ENCODE data around the gene PLOD3.

PLOD3 gene

DNA sequence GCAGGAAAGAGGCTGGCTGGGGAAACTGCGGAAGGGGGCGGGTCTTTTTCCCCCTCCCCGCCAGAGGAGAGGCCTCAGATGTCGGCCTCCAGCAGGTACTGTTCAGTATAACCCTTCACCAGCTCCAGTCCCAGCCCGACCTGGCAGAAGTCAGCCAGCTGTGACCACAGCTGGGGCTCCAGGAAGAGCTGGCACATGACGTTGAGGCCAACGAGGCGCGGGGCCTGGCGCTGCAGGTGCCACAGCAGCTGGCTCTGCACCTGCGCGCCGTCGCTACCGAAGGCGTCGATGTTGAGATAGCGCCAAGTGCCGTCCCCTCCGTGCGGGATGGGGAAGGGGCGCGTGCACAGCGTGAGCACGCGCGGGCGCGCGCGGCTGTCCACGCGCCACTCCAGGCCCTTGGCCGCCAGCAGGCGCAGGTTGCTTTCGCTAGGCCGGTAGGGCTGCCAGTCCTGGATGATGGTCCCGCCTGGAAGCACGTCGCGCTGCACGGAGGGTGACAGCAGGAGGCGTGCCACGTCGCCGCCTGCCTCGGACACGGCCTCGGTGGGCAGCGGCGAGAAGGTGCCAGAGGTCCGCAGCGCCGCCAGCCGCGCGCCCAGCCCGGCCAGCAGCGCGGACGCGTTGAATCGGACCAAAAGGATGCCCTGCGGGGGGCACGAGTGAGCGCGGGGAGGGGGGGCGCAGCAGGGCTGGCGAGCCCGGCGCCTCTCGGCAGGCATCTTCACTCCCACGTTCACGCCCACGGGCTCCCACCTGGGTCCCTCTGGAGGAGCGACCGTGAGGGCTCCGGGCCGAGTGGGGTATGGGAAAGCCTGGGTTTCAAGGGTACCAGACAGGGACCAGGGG lies 45.2 kb downstream of the PLOD3 start:
- no peak for TF ChIP-seq ZFP3 (CRISPR knock-in tag; IDR thresholded peaks at IDR 0.05)
- no peak for TF ChIP-seq TOX (CRISPR knock-in tag; IDR thresholded peaks at IDR 0.05; ENCODE audit: borderline replicate concordance)
- no peak for TF ChIP-seq SNAI2 (CRISPR knock-in tag; IDR thresholded peaks at IDR 0.05)
- TF ChIP-seq CSDC2 (CRISPR knock-in tag; IDR thresholded peaks at IDR 0.05), result no peak
- TF ChIP-seq, protein P1, sequence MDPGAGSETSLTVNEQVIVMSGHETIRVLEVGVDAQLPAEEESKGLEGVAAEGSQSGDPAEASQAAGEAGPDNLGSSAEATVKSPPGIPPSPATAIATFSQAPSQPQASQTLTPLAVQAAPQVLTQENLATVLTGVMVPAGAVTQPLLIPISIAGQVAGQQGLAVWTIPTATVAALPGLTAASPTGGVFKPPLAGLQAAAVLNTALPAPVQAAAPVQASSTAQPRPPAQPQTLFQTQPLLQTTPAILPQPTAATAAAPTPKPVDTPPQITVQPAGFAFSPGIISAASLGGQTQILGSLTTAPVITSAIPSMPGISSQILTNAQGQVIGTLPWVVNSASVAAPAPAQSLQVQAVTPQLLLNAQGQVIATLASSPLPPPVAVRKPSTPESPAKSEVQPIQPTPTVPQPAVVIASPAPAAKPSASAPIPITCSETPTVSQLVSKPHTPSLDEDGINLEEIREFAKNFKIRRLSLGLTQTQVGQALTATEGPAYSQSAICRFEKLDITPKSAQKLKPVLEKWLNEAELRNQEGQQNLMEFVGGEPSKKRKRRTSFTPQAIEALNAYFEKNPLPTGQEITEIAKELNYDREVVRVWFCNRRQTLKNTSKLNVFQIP (CRISPR knock-in tag; IDR thresholded peaks at IDR 0.05; ENCODE audit: borderline replicate concordance, low read depth), result no peak
- no peak for TF ChIP-seq TCF4 (CRISPR knock-in tag; IDR thresholded peaks at IDR 0.05; ENCODE audit: borderline replicate concordance)
- no peak for TF ChIP-seq ZNF70 (CRISPR knock-in tag; IDR thresholded peaks at IDR 0.05)
- no peak for TF ChIP-seq ZNF8 (CRISPR knock-in tag; IDR thresholded peaks at IDR 0.05)
- TF ChIP-seq BACH2 (CRISPR knock-in tag; IDR thresholded peaks at IDR 0.05; ENCODE audit: borderline replicate concordance), result no peak
- no peak for TF ChIP-seq ZNF565 (CRISPR knock-in tag; conservative IDR thresholded peaks at IDR 0.05; ENCODE audit: low read depth)
- TF ChIP-seq, protein P2, sequence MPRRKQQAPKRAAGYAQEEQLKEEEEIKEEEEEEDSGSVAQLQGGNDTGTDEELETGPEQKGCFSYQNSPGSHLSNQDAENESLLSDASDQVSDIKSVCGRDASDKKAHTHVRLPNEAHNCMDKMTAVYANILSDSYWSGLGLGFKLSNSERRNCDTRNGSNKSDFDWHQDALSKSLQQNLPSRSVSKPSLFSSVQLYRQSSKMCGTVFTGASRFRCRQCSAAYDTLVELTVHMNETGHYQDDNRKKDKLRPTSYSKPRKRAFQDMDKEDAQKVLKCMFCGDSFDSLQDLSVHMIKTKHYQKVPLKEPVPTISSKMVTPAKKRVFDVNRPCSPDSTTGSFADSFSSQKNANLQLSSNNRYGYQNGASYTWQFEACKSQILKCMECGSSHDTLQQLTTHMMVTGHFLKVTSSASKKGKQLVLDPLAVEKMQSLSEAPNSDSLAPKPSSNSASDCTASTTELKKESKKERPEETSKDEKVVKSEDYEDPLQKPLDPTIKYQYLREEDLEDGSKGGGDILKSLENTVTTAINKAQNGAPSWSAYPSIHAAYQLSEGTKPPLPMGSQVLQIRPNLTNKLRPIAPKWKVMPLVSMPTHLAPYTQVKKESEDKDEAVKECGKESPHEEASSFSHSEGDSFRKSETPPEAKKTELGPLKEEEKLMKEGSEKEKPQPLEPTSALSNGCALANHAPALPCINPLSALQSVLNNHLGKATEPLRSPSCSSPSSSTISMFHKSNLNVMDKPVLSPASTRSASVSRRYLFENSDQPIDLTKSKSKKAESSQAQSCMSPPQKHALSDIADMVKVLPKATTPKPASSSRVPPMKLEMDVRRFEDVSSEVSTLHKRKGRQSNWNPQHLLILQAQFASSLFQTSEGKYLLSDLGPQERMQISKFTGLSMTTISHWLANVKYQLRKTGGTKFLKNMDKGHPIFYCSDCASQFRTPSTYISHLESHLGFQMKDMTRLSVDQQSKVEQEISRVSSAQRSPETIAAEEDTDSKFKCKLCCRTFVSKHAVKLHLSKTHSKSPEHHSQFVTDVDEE (CRISPR knock-in tag; IDR thresholded peaks at IDR 0.05), result no peak
- TF ChIP-seq, protein P3, sequence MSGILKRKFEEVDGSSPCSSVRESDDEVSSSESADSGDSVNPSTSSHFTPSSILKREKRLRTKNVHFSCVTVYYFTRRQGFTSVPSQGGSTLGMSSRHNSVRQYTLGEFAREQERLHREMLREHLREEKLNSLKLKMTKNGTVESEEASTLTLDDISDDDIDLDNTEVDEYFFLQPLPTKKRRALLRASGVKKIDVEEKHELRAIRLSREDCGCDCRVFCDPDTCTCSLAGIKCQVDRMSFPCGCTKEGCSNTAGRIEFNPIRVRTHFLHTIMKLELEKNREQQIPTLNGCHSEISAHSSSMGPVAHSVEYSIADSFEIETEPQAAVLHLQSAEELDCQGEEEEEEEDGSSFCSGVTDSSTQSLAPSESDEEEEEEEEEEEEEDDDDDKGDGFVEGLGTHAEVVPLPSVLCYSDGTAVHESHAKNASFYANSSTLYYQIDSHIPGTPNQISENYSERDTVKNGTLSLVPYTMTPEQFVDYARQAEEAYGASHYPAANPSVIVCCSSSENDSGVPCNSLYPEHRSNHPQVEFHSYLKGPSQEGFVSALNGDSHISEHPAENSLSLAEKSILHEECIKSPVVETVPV (CRISPR knock-in tag; IDR thresholded peaks at IDR 0.05), result no peak
- TF ChIP-seq ZC3H10 (CRISPR knock-in tag; IDR thresholded peaks at IDR 0.05), result no peak
- TF ChIP-seq ARNTL (CRISPR knock-in tag; IDR thresholded peaks at IDR 0.05; ENCODE audit: borderline replicate concordance, low read depth), result no peak
- TF ChIP-seq PATZ1 (CRISPR knock-in tag; IDR thresholded peaks at IDR 0.05; ENCODE audit: borderline replicate concordance), result no peak
- no peak for TF ChIP-seq RARB (CRISPR knock-in tag; IDR thresholded peaks at IDR 0.05)
- no peak for TF ChIP-seq ESRRG (CRISPR knock-in tag; IDR thresholded peaks at IDR 0.05)
- no peak for TF ChIP-seq ISL1 (CRISPR knock-in tag; IDR thresholded peaks at IDR 0.05)

DNA sequence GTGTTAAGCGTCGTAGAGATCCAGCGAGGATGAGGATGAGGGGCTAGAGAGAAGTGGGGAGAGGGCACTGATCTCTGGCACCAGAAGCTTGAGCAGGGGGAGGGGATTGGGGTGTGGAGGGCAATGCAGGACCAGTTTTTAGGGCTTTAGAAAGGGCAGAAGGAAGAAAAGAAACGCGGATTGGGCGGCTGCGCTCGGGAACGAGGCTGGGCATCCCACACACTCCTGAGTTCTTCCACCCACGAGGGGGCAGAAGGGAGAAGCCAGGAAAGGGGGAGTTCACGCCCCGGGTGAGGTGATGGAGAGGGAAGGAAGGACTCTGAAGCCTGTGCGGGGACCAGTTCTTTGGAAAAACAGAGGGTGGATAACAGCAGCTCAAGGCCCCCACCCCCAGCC lies 45.9 kb downstream of the PLOD3 start:
- no peak for ATAC-seq
- TF ChIP-seq ZFP3 (CRISPR knock-in tag; IDR thresholded peaks at IDR 0.05) (no peak), ZNF565 (CRISPR knock-in tag; conservative IDR thresholded peaks at IDR 0.05; ENCODE audit: low read depth) (no peak), ZFP30 (CRISPR knock-in tag; IDR thresholded peaks at IDR 0.05) (no peak), SNAI2 (CRISPR knock-in tag; IDR thresholded peaks at IDR 0.05) (no peak), ARNTL (CRISPR knock-in tag; IDR thresholded peaks at IDR 0.05; ENCODE audit: borderline replicate concordance, low read depth) (no peak), OSR1 (CRISPR knock-in tag; IDR thresholded peaks at IDR 0.05) (no peak), ZNF8 (CRISPR knock-in tag; IDR thresholded peaks at IDR 0.05) (no peak), ESRRG (CRISPR knock-in tag; IDR thresholded peaks at IDR 0.05) (no peak), ZC3H10 (CRISPR knock-in tag; IDR thresholded peaks at IDR 0.05) (no peak), CREB5 (CRISPR knock-in tag; IDR thresholded peaks at IDR 0.05; ENCODE audit: low read depth) (no peak), ISL1 (CRISPR knock-in tag; IDR thresholded peaks at IDR 0.05) (no peak), RARB (CRISPR knock-in tag; IDR thresholded peaks at IDR 0.05) (no peak), CSDC2 (CRISPR knock-in tag; IDR thresholded peaks at IDR 0.05) (no peak)
- TF ChIP-seq, protein P3 (CRISPR knock-in tag; IDR thresholded peaks at IDR 0.05), result no peak
- TF ChIP-seq, protein P2 (CRISPR knock-in tag; IDR thresholded peaks at IDR 0.05), result no peak

More for the DNA sequence above, 45.2 kb downstream of the PLOD3 start:
- no peak for ATAC-seq
